Stimulated activated CD4-positive, alpha-beta T cell treated with anti-CD3 and anti-CD28 coated beads, Interleukin-12 subunit alpha, Interleukin-12 subunit beta, amount 100 ng/mL, for 48 hours (primary cell): ENCODE measurements around the gene PARVA.
"Not testable (repeated sequence)": the region's sequence is repeated elsewhere in the genome, so short reads cannot be mapped to it uniquely, and the experiment has no call there.

Source experiments
- DNase-seq, 3 donors: peaks; one replicate each; pipeline ENCODE4 v3.0.0-alpha.2; 2020; ENCODE audit warnings: low read depth in 2 of 3, low spot score in 1 of 3

The PARVA gene

GRCh38 chr11:12496181-12497025 lies 119.0 kb downstream of the PARVA start:
- DNase-seq, result no peak

GRCh38 chr11:12497431-12497830 lies 120.1 kb downstream of the PARVA start:
- no peak for DNase-seq

GRCh38 chr11:12499071-12499470 lies 121.7 kb downstream of the PARVA start:
- no peak for DNase-seq

- no peak for DNase-seq
Observed at GRCh38 chr11:12502046-12502445, 124.7 kb downstream of the PARVA start.

GRCh38 chr11:12503039-12503484 lies 125.7 kb downstream of the PARVA start:
- DNase-seq, result no peak

GRCh38 chr11:12503886-12504285 lies 126.5 kb downstream of the PARVA start:
- no peak for DNase-seq

GRCh38 chr11:12505183-12505582 lies 127.8 kb downstream of the PARVA start:
- no peak for DNase-seq

GRCh38 chr11:12506404-12506921 lies 129.1 kb downstream of the PARVA start:
- no peak for DNase-seq

- DNase-seq, result no peak
Observed at GRCh38 chr11:12507391-12507790, 130.0 kb downstream of the PARVA start.

- DNase-seq, result no peak
Observed at GRCh38 chr11:12508151-12508751, 130.9 kb downstream of the PARVA start.

GRCh38 chr11:12509371-12509770 lies 132.0 kb downstream of the PARVA start:
- DNase-seq, result no peak

- no peak for DNase-seq
Observed at GRCh38 chr11:12512132-12512531, 134.8 kb downstream of the PARVA start.

- DNase-seq, result no peak
Observed at GRCh38 chr11:12512826-12513395, 135.5 kb downstream of the PARVA start.

GRCh38 chr11:12516387-12517105 lies 139.2 kb downstream of the PARVA start:
- no peak for DNase-seq

GRCh38 chr11:12517306-12517705 lies 139.9 kb downstream of the PARVA start:
- no peak for DNase-seq

GRCh38 chr11:12517741-12518140 lies 140.4 kb downstream of the PARVA start:
- DNase-seq, result no peak

GRCh38 chr11:12518606-12519385 lies 141.4 kb downstream of the PARVA start:
- no peak for DNase-seq

- DNase-seq, result no peak
Observed at GRCh38 chr11:12520054-12520453, 142.7 kb downstream of the PARVA start.

GRCh38 chr11:12520576-12520975 lies 143.2 kb downstream of the PARVA start:
- not testable (repeated sequence) for DNase-seq

- no peak for DNase-seq
Observed at GRCh38 chr11:12523180-12523924, 146.0 kb downstream of the PARVA start.
